M059J (cell line): ENCODE data around the gene LRRTM4. TPM values are rescaled to one million over a fixed set of nuclear protein-coding genes. Genes with fewer than 3 reads are reported as not detected.

Source experiments
- DNase-seq: peaks from one replicate; pipeline ENCODE4 v3.0.0-alpha.2; 2012; ENCODE audit warnings: low read depth
- total RNA-seq: library from RNA; depleted of rRNA; stranded (reverse); fragments of >200 nt; shearing (Covaris generic); gene quantifications from 2 replicates; pipeline ENCODE4 v1.2.3, GENCODE V29; 2014

Gene LRRTM4
- total RNA-seq, 1 experiment from 2014 or later = 0.07 TPM

- no peak for DNase-seq
Observed at GRCh38 chr2:76998152-76998551, 524.0 kb downstream of the LRRTM4 start.

- no peak for DNase-seq
Observed at GRCh38 chr2:76997296-76997695, 524.9 kb downstream of the LRRTM4 start.

- no peak for DNase-seq
Observed at GRCh38 chr2:76985387-76986136, 536.6 kb downstream of the LRRTM4 start.

GRCh38 chr2:76984359-76984758 lies 537.8 kb downstream of the LRRTM4 start:
- no peak for DNase-seq

GRCh38 chr2:76980067-76980787 lies 541.9 kb downstream of the LRRTM4 start:
- no peak for DNase-seq

GRCh38 chr2:76977846-76978727 lies 544.1 kb downstream of the LRRTM4 start:
- no peak for DNase-seq

GRCh38 chr2:76975752-76976151 lies 546.4 kb downstream of the LRRTM4 start:
- DNase-seq = no peak

- no peak for DNase-seq
Observed at GRCh38 chr2:76973610-76974009, 548.6 kb downstream of the LRRTM4 start.

- DNase-seq = no peak
Observed at GRCh38 chr2:76965772-76966171, 556.4 kb downstream of the LRRTM4 start.

- no peak for DNase-seq
Observed at GRCh38 chr2:76958749-76959148, 563.4 kb downstream of the LRRTM4 start.

GRCh38 chr2:76953733-76954347 lies 568.3 kb downstream of the LRRTM4 start:
- peak; percentile 20 for DNase-seq

GRCh38 chr2:76946631-76947145 lies 575.5 kb downstream of the LRRTM4 start:
- DNase-seq = no peak

GRCh38 chr2:76940559-76940958 lies 581.6 kb downstream of the LRRTM4 start:
- DNase-seq = no peak

GRCh38 chr2:76938153-76938552 lies 584.0 kb downstream of the LRRTM4 start:
- DNase-seq = no peak

- DNase-seq = no peak
Observed at GRCh38 chr2:76932550-76932949, 589.6 kb downstream of the LRRTM4 start.

GRCh38 chr2:76930056-76930744 lies 592.0 kb downstream of the LRRTM4 start:
- DNase-seq = no peak

GRCh38 chr2:76928026-76928425 lies 594.1 kb downstream of the LRRTM4 start:
- no peak for DNase-seq

GRCh38 chr2:76921006-76921405 lies 601.2 kb downstream of the LRRTM4 start:
- no peak for DNase-seq

- DNase-seq = peak; percentile 3
Observed at GRCh38 chr2:76895469-76895868, 626.7 kb downstream of the LRRTM4 start.

- DNase-seq = no peak
Observed at GRCh38 chr2:76870581-76870980, 651.6 kb downstream of the LRRTM4 start.

GRCh38 chr2:76870011-76870410 lies 652.2 kb downstream of the LRRTM4 start:
- DNase-seq = no peak
